IPS DF 19.7 (cell line): ENCODE data around the gene RECQL5.

Experiments
- DNase-seq: peaks from one replicate; pipeline ENCODE4 v3.0.0-alpha.2; 2013; ENCODE audit warnings: low read depth, low spot score

The RECQL5 gene

DNA sequence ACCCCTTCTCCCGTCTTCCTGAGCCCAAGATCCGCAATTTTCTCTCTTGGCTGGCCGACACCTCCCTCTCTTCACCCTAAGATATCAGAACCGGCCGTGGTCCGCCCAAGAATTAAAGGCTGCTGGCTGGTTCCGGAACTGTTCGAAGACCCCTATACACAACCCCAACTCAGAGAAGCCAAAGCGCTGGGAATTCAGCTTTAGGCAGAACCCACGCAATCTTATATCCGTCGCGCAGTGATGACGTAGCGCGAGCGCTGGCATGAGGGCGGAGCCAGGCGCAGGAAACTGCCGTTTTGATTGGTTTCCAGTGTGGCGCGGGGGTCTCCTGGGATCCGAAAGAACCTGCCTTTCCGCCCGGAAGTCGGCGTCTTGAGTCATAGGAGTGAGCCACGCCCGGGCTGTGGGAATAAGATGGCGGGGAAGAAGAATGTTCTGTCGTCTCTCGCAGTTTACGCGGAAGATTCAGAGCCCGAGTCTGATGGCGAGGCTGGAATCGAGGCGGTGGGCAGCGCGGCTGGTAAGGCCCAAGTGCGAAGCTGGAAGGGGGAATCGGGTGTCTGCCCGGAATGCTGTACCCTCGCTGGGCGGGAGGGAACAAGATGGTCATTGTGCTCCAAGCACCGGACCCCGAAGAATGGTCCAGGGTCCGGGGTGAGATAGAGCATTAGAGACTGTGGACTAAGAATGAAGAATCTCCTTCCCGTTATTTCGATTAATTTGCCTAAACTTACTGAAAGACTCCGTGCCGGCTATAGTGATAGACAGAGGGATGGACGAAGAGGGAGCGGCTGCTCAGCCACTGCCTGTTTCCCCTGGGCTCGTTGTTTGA is at the start of gene RECQL5, which contains the start of gene SAP30BP:
Gene RECQL5, minus strand, starts transcription at position 196 of the 832 bp plus-strand sequence. CDS start 597 bp downstream, outside the sequence.
Gene SAP30BP, plus strand, starts transcription at position 380 of the 832 bp plus-strand sequence. Its CDS starts 35 bp downstream, at position 415.
- DNase-seq = peak; percentile 88

GRCh38 chr17:75712446-75712845 is 45.5 kb upstream of the RECQL5 start:
- DNase-seq = no peak

DNA sequence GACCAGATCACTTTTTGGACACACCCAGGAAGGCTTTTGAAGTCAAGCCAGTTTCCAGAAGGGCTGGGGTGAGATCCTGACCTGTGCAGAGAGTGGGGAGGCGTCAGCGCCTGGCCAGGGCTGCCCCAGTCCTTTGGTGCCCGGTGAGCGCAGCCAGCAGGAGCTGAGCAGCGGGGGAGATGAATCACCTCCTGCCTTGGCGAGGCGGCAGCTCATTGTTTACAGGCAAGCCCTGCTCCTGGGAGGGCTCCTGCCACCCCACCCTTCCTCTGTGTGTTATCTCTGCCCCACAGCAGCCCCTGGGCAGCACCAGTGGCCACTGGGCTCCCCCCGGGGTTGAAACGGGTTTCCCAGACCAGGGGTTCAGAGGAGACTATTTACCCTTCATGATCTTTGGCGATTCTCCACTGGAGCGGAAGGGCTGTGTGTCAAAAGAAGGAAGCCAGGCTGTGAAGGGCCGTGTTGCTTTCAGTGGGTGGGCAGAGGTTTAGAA is 40.2 kb upstream of the RECQL5 start:
- DNase-seq = no peak

- no peak for DNase-seq
Observed at GRCh38 chr17:75706042-75706728, 39.2 kb upstream of the RECQL5 start.

DNA sequence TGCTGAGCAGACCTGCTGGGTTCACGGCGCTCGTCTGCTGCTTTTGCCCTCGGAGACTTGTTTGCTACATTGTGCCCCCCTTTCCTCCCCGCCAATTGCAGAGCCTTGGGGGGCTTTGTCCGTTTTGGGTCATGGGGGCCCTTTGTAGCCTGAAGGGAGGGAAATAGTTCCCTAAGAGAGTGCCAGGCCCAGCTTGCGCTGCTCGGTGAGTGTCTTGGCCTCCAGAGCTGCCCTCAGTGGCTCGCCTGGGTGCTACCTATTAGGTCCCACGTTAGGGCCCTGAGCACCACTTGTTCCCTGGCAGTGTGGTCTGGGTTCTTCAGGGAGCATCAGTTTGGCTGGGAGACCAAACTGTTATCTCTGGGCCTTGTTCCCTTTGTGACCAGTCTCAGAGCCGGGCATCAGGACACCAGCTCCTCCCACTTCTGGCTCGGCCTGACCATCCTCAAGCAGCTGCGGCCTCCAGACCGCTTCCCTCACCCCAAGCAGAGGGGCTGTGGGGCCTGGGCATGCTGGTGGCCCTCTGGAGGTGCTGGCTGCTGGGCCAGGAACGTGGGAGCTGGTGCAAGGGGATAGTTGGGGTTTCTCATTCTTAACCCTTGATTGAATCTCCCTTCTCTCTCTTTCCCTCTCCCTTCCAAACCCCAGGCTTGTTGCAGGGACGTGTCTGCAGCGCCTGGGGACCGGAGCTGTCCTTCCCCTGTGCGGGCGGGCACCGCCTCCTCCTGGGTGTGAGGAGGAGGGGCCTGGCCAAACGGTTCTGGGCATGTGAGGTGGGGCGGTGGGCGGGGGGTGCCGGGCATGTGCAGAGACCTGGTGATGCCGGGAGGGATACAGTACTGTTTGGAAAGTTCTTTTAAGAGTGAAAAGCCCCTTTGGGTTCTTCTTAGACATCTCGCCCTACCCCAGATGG is 38.3 kb upstream of the RECQL5 start:
- no peak for DNase-seq

DNA sequence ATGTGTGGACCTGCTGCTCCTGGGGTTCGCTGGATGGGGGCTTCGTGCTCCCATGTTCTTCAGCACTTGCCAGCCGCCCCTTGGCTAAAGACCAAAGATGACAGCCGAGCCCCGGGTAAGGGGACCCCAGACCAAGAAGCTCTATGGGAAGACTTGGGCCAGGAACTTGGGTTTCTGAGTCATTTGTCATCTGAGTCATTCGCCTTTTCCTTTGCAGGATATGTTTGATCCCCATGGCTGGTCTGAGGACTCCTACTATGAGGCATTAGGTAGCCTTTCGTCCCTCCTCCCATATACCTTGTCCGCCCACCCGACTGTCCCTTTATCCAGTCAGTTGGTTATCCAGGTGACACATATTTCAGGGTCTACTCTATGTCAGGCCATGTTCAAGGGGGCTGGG is 36.6 kb upstream of the RECQL5 start:
- no peak for DNase-seq

DNA sequence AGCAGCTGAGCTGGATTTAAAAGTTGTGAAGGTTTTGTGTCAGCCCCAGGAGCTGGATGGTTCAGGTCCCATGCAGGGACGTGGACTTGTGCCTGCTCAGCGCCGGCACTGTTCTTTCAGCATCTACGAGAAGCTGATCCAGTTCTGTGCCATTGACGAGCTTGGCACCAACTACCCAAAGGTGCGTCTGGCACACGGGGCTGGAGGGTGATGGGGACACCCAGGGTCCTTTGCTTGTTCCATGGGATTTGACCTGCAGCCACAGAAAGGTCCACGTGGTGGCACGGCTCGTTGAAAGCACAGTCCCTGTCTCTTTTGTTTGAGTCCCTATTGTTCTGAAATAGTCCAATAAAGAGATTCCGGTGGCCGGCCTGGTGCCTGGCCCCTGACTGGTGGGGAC is 36.2 kb upstream of the RECQL5 start:
- DNase-seq = no peak

GRCh38 chr17:75701288-75701687 is 34.3 kb upstream of the RECQL5 start:
- DNase-seq = no peak

DNA sequence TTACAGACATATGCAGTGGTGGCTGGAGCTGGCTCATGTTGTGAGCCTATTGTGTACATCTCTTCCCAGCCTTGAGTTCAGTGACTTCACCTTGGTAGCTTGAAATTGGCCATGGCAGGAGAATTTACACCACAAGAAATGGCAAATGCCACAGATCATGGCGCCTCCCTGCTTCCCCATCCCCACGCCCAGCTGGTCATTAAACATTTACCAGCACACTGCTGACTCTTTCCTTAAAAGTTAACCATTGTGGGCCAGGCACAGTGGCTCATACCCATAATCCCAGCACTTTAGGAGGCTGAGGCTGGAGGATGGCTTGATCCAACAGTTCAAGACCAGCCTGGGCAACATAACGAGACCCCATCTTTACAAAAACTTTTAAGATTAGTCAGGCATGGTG is 31.7 kb upstream of the RECQL5 start:
- DNase-seq = no peak

GRCh38 chr17:75697651-75698291 is 30.8 kb upstream of the RECQL5 start:
- DNase-seq = no peak

DNA sequence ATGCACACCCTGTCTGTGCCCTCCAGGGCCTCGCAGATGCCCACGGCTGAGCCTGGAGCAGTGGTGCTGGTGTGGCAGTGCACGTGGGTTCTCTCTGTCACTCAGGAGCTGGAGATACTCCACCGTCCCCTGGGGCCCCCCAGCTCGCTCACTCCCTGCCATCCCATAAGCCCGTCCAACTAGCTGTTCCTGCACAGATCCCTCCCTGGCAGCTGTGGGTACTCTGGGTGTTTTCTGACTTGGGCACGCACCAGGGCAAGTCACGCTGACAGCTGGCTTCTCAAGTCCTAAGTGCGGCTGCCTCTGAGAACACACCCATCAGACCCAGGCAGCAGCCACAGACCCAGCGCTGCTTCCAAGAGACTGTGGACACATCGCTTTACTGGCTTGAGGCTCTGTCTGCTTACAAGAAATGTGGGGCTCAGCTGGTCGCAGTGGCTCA is 28.9 kb upstream of the RECQL5 start:
- DNase-seq = no peak

- DNase-seq = no peak
Observed at GRCh38 chr17:75695141-75695829, 28.3 kb upstream of the RECQL5 start.

DNA sequence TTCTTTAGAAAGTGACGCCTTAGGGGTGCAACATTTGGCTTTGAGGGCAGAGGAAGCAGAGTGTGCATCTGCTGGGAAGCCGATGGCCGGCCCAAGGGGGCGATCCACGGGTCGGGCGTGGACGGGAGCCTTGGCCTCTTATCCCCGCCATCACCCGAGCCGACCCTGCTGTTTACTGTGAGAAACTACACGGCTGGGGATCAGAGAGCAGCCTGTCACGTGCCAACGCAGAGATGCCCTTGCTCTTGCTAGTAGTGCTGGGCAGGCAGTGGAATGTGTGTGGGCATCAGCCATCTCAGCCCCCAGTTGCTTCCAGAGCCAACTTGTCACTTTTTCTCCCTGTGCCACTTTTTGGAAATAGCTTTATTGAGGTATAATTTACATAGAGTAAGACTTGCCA is 27.6 kb upstream of the RECQL5 start:
- no peak for DNase-seq

DNA sequence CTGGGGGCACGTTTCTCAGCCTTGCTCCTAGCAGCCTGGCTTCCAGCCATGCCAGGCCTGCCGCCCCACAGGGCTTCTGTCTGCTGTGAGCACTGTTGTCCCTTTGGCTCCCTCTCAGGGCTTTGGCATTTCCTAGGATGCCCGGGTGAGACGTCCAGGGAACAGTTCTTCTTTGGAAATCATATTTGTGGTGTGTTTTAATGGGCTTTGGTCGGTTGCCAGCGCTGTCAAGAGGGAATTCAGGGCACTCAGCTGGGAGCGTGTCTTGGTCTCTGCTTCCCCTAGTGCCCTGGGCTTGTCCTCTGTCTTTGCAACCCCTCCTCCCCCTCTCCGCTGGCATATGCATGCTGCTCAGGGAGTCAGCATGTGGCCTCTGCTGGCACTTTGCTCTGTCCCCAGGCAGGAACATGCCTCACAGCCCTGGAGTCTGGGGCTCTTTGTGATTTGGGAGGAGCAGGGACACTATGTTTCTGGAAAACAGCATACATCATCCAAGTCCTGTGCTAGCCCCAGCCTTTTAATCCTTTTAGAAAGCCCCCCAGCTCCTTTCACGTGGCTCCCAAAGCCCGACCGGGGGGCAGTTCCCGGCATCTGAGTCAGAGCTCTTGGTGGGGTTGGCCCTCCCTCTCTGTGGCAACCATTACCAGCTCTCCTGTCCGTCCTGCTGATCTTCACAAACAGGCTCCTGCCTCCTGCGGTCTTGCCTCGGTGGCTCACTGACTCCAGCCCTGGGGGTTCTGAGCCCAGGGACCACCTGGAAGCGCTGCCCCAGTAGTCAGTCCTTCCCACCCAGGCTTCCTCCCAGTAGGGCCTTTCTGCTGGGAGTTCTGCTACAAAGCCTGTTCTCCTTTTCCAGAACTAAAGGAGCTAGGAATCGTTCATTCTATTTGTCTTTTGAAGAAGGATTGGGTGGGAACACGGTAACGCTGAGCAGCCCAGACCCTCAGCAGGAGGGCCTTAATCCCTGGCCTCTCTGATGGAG is 26.8 kb upstream of the RECQL5 start:
- DNase-seq = peak; percentile 25

DNA sequence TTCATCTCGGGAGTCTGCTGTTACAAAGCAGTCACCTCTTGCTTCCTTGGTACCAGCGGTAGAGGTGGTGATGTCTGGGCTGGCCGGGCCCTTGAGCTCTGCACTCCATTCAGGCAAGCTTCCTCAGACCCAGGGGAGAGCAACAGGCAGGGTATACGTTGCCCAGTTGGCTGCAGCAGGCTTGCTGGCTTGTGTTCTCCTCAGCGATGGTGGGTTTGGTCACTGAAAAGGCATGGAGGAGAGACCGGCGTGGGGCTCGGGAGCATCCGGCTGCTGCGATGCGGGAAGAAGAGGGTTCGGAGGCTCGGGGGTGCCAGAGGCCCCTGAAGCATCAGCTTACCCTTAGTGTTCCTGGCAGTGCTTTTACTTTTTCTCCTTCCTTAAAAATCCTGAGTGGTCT is 26.0 kb upstream of the RECQL5 start:
- DNase-seq = no peak

GRCh38 chr17:75691801-75692626 is 25.1 kb upstream of the RECQL5 start:
- no peak for DNase-seq

- DNase-seq = no peak
Observed at GRCh38 chr17:75691371-75691791, 24.4 kb upstream of the RECQL5 start.

DNA sequence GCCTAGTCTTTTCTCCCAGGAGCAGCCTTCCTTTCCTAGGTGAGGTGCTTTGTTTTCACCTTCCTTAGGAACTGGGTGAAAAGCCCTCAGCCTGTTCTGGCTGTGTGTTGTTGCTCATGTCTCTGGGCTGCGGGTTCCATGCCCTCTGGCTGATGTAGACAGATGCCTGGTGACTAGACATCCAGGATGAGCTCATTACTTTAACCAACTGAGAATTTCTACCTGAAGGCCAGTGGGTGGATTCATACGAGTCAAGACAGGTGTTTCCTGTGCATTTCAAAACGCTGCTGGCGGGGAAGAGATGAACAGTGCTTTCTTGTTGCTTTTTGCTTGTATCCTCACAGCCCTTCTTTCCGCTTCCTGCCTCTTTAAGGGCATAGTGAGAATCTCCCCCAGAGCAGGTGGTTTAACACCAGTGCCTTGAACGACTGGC is 22.5 kb upstream of the RECQL5 start:
- no peak for DNase-seq
